WI38 (cell line): ENCODE data around the gene GMPPA.

Experiments used
- H3K4me3 ChIP-seq: 2 replicates; pipeline ENCODE4 v1.5.1; 2011; ENCODE audit warnings: low read depth, mild to moderate bottlenecking, control low read depth, low read length
- TF ChIP-seq, protein P1 (sequence below): IDR thresholded peaks from 2 replicates; pipeline ENCODE4 v1.5.1; 2012; ENCODE audit warnings: low read depth, mild to moderate bottlenecking, control low read depth, low read length

GMPPA gene

DNA sequence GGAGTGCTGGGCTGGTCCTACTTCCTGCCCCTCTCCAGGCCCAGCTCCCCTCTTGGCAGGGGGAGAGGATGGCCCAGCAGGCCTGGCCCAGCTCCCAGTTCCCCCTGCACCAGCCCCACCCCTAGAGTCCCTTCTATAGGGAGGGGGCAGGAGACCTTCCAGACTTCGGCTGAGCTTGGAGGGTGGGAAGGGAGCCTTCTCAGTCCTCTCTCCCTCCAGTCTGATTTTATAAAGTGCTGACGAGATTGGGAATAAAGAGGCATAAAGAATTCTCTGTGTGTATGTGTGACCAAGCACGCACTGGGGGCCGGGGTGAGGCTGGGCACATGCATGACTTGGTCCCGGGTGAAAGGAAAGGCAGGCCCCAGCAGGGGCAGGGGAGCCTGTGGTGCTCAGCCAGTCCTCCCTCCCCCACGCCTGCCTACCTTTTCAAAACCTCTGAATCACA, 39.8 kb downstream of the GMPPA start:
- TF ChIP-seq, protein P1, sequence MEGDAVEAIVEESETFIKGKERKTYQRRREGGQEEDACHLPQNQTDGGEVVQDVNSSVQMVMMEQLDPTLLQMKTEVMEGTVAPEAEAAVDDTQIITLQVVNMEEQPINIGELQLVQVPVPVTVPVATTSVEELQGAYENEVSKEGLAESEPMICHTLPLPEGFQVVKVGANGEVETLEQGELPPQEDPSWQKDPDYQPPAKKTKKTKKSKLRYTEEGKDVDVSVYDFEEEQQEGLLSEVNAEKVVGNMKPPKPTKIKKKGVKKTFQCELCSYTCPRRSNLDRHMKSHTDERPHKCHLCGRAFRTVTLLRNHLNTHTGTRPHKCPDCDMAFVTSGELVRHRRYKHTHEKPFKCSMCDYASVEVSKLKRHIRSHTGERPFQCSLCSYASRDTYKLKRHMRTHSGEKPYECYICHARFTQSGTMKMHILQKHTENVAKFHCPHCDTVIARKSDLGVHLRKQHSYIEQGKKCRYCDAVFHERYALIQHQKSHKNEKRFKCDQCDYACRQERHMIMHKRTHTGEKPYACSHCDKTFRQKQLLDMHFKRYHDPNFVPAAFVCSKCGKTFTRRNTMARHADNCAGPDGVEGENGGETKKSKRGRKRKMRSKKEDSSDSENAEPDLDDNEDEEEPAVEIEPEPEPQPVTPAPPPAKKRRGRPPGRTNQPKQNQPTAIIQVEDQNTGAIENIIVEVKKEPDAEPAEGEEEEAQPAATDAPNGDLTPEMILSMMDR: no peak
- no peak overlapping the region for H3K4me3 ChIP-seq

- TF ChIP-seq, protein P1: no peak
- no peak overlapping the region for H3K4me3 ChIP-seq
These were observed 40.5 kb downstream of the GMPPA start for GRCh38 chr2:219538956-219539788.

GRCh38 chr2:219539926-219540678, 41.4 kb downstream of the GMPPA start:
- TF ChIP-seq, protein P1: no peak
- no peak overlapping the region for H3K4me3 ChIP-seq

DNA sequence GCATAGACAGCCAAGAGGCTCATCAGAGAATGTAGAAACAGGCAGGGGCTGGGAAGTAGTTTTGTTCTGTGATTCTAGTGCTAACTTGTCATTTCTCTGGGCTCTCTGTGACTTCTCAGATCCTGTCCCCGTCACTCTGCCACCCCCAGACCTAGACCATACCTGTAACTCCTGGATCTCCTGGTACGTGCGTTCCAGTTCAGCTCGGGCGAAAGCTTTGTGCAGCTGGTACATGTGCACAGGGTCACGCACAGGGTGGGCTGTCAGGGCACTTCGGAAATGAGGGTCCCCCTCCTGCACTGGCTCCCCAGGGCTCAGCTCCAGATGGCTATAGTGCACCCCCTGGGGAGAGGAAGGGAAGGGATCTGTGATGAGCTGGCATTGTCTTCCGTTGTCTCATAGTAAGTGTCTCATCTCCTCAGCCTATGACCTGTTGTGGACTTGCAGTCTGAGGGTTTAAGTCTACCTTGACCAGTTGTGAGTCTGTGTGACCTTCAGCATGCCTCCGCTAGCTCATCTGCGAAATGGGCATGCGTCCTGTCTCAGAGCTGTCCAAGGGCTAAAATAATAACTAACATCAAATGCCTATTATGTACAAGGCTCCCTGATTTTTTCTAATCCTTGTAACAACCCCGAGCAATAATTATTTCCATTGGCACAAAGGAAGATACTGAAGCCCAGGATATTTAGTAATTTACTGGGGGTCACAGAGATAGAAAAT, 42.3 kb downstream of the GMPPA start:
- H3K4me3 ChIP-seq: no peak overlapping the region
- TF ChIP-seq, protein P1: no peak

DNA sequence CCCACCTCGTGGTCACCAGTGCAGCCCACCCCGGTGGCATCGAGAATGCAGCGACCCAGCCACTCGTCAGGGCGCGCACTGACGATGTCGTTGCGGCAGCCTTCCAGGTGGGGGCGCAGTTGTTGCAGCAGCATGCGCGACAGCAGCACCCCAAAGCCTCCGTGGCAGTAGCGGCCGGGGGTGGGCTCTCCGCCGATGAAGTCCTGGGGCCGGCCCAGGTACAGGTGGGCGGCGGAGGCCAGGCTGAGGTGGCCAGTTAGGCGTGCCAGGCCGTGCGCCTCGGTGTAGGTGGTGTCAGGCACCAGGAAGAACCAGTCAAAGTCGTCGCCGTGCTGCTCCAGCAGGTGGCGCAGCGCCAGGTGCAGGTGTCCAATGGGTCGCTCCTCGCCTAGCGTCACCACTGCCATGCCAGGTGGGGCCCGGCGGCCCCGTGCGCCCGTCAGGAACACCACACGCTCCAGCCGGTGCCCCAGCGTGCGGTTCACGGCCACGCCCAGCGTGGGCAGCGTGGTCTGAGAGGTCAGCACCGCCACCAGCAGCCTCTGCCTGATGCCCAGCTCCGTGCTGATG, 43.0 kb downstream of the GMPPA start:
- H3K4me3 ChIP-seq: no peak overlapping the region
- TF ChIP-seq, protein P1: peak; percentile 85

DNA sequence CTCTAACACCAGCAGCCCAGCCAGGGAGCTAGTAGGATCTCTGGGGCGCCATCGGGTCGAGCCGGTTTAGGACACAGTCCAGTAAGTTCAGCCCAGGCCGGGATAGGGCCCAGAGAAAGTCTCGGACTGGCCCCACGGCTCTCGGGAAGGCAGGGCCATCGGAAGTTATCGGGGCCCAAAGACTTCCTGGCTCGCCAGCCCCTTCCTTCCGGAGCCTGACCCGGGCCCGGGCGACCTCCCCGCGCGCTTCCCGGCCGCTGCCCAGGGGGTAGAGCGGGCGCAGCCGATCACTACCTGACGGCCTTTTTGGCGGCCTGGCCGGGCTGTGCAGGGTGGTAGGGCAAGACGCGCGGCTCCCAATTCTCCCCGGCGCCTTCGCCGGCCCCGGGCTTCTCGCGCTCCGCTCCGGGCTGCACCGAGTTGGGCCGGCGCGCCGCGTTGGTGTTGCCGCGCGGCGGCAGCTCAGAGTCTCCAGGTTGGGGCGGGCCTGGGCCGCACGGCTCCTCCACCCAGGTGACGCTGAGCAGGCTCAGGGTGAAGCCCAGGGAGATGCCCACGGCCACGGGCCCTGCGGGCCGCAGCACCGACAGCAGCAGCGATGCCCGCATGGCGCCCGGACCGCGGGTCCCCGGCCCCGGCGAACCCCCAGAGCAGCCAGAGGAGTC, 44.4 kb downstream of the GMPPA start:
- TF ChIP-seq, protein P1: no peak
- H3K4me3 ChIP-seq: peak overlapping the region; percentile 82
